Stimulated activated CD4-positive, alpha-beta T cell treated with anti-CD3 and anti-CD28 coated beads, TNF-alpha, amount 100 ng/mL, for 48 hours (primary cell): Measurements from ENCODE around the gene ANO6.
A peak's percentile ranks its signal among the peaks of the same experiment; 100 is the strongest.

Experiments
- DNase-seq, 3 donors: peaks; one replicate each; pipeline ENCODE4 v3.0.0-alpha.2; 2020; ENCODE audit warnings: low read depth in 3 of 3

The ANO6 gene

GRCh38 chr12:45209784-45210183 is 6.1 kb upstream of the ANO6 start:
- DNase-seq = no peak

- DNase-seq = no peak
Measured at GRCh38 chr12:45212064-45212463, 3.8 kb upstream of the ANO6 start.

GRCh38 chr12:45213107-45213506 is 2.8 kb upstream of the ANO6 start:
- DNase-seq = no peak

- no peak for DNase-seq
Measured at GRCh38 chr12:45214071-45214470, 1.8 kb upstream of the ANO6 start.

GRCh38 chr12:45214749-45215418 is 1.0 kb upstream of the ANO6 start:
- no peak for DNase-seq

GRCh38 chr12:45216230-45216982 is 511 bp downstream of the ANO6 start:
- DNase-seq = peak; percentile 5 to 27 (median 19)

- DNase-seq = no peak
Measured at GRCh38 chr12:45216983-45217485, 1.1 kb downstream of the ANO6 start.

- DNase-seq = no peak
Measured at GRCh38 chr12:45217846-45218245, 2.0 kb downstream of the ANO6 start.

GRCh38 chr12:45219621-45220020 is 3.7 kb downstream of the ANO6 start:
- DNase-seq = no peak

- DNase-seq = no peak
Measured at GRCh38 chr12:45220363-45220931, 4.6 kb downstream of the ANO6 start.

GRCh38 chr12:45220969-45221368 is 5.1 kb downstream of the ANO6 start:
- no peak for DNase-seq

- DNase-seq = no peak
Measured at GRCh38 chr12:45223868-45224267, 8.0 kb downstream of the ANO6 start.

- DNase-seq = no peak
Measured at GRCh38 chr12:45224311-45224710, 8.4 kb downstream of the ANO6 start.

GRCh38 chr12:45226021-45226420 is 10.1 kb downstream of the ANO6 start:
- DNase-seq = no peak

- no peak for DNase-seq
Measured at GRCh38 chr12:45227316-45228067, 11.6 kb downstream of the ANO6 start.

- no peak for DNase-seq
Measured at GRCh38 chr12:45231515-45232145, 15.7 kb downstream of the ANO6 start.

- no peak for DNase-seq
Measured at GRCh38 chr12:45232146-45232755, 16.4 kb downstream of the ANO6 start.

- peak; percentile 20 to 34 (median 20) for DNase-seq
Measured at GRCh38 chr12:45232756-45233372, 17.0 kb downstream of the ANO6 start.

- no peak for DNase-seq
Measured at GRCh38 chr12:45234139-45234865, 18.4 kb downstream of the ANO6 start.
